HG02588 (cell line): Measurements from ENCODE around the gene INPP5A.
"Not testable (repeated sequence)": the region's sequence is repeated elsewhere in the genome, so short reads cannot be mapped to it uniquely, and the experiment has no call there.

Experiments
- ATAC-seq: cut with Tn5 transposase; IDR thresholded peaks from one replicate; pipeline ENCODE4 v1.9.1; 2021; ENCODE audit warnings: mild to moderate bottlenecking, moderate library complexity; ENCODE audit not compliant: unreplicated experiment

INPP5A gene

GRCh38 chr10:132559538-132559937, 22.0 kb downstream of the INPP5A start:
- no peak for ATAC-seq

- no peak for ATAC-seq
Observed at GRCh38 chr10:132560241-132560731, 22.7 kb downstream of the INPP5A start.

- no peak for ATAC-seq
Observed at GRCh38 chr10:132562177-132562915, 24.8 kb downstream of the INPP5A start.

- no peak for ATAC-seq
Observed at GRCh38 chr10:132562916-132563456, 25.4 kb downstream of the INPP5A start.

GRCh38 chr10:132563485-132564248, 26.1 kb downstream of the INPP5A start:
- peak; percentile 91 for ATAC-seq

GRCh38 chr10:132564249-132564605, 26.6 kb downstream of the INPP5A start:
- ATAC-seq, result no peak

GRCh38 chr10:132564690-132565089, 27.1 kb downstream of the INPP5A start:
- ATAC-seq, result no peak

GRCh38 chr10:132565516-132566209, 28.1 kb downstream of the INPP5A start:
- ATAC-seq, result no peak

- ATAC-seq, result no peak
Observed at GRCh38 chr10:132566892-132567291, 29.3 kb downstream of the INPP5A start.

GRCh38 chr10:132570265-132570664, 32.7 kb downstream of the INPP5A start:
- no peak for ATAC-seq

- ATAC-seq, result peak; percentile 54
Observed at GRCh38 chr10:132570771-132571649, 33.4 kb downstream of the INPP5A start.

GRCh38 chr10:132571650-132572544, 34.3 kb downstream of the INPP5A start:
- ATAC-seq, result peak; percentile 73

- no peak for ATAC-seq
Observed at GRCh38 chr10:132572545-132572937, 35.0 kb downstream of the INPP5A start.

- ATAC-seq, result not testable (repeated sequence)
Observed at GRCh38 chr10:132572946-132573345, 35.4 kb downstream of the INPP5A start.

- ATAC-seq, result no peak
Observed at GRCh38 chr10:132574288-132574687, 36.7 kb downstream of the INPP5A start.

- ATAC-seq, result no peak
Observed at GRCh38 chr10:132574783-132575319, 37.3 kb downstream of the INPP5A start.

- no peak for ATAC-seq
Observed at GRCh38 chr10:132575320-132576201, 38.0 kb downstream of the INPP5A start.
